GM19372 (cell line): ENCODE results near the gene SAT2.

ENCODE experiments used
- ATAC-seq: cut with Tn5 transposase; IDR thresholded peaks from one replicate; pipeline ENCODE4 v1.9.1; 2021; ENCODE audit warnings: mild to moderate bottlenecking, low read depth, moderate library complexity; ENCODE audit not compliant: unreplicated experiment

SAT2 gene

GRCh38 chr17:7577327-7578199, 50.1 kb downstream of the SAT2 start:
- no peak for ATAC-seq

- no peak for ATAC-seq
Measured at GRCh38 chr17:7576432-7576937, 51.1 kb downstream of the SAT2 start.
